Neuron (in vitro differentiated cells): ENCODE data around the gene SRGAP2.
"Not testable (repeated sequence)": the region's sequence is repeated elsewhere in the genome, so short reads cannot be mapped to it uniquely, and the experiment has no call there.

Experiments
- H2AFZ ChIP-seq: one replicate; pipeline ENCODE4 v1.6.1; 2013; ENCODE audit warnings: low read depth, mild to moderate bottlenecking, inconsistent platforms, low read length, moderate library complexity
- H3K27me3 ChIP-seq: one replicate; pipeline ENCODE4 v1.6.1; 2013; ENCODE audit warnings: low read length; ENCODE audit not compliant: insufficient read depth
- H3K36me3 ChIP-seq: one replicate; pipeline ENCODE4 v1.6.1; 2013; ENCODE audit warnings: low read length; ENCODE audit not compliant: insufficient read depth
- H3K4me1 ChIP-seq: one replicate; pipeline ENCODE4 v1.6.1; 2013; ENCODE audit warnings: low read length; ENCODE audit not compliant: insufficient read depth
- H3K4me3 ChIP-seq: 2 replicates; pipeline ENCODE4 v1.5.1; 2013; ENCODE audit warnings: mild to moderate bottlenecking, low read length, moderate library complexity
- H3K9me3 ChIP-seq: one replicate; pipeline ENCODE4 v1.6.1; 2013; ENCODE audit warnings: low read length

Gene SRGAP2

GRCh38 chr1:206220332-206221000 lies 17.1 kb downstream of the SRGAP2 start:
- H2AFZ ChIP-seq, H3K9me3 ChIP-seq, H3K4me3 ChIP-seq, H3K27me3 ChIP-seq, H3K36me3 ChIP-seq, H3K4me1 ChIP-seq: not testable (repeated sequence)

- H2AFZ ChIP-seq, H3K27me3 ChIP-seq, H3K36me3 ChIP-seq, H3K4me3 ChIP-seq, H3K4me1 ChIP-seq, H3K9me3 ChIP-seq: not testable (repeated sequence)
These were observed 18.2 kb downstream of the SRGAP2 start for GRCh38 chr1:206221585-206221984.

- not testable (repeated sequence) for H3K27me3 ChIP-seq, H3K36me3 ChIP-seq, H2AFZ ChIP-seq, H3K4me3 ChIP-seq, H3K9me3 ChIP-seq, H3K4me1 ChIP-seq
These were observed 20.9 kb downstream of the SRGAP2 start for GRCh38 chr1:206224190-206224776.

GRCh38 chr1:206225386-206225785 lies 22.0 kb downstream of the SRGAP2 start:
- not testable (repeated sequence) for H3K4me1 ChIP-seq, H3K9me3 ChIP-seq, H3K27me3 ChIP-seq, H3K4me3 ChIP-seq, H3K36me3 ChIP-seq, H2AFZ ChIP-seq

- H3K36me3 ChIP-seq, H3K9me3 ChIP-seq, H3K4me3 ChIP-seq, H2AFZ ChIP-seq, H3K4me1 ChIP-seq, H3K27me3 ChIP-seq: not testable (repeated sequence)
These were observed 23.5 kb downstream of the SRGAP2 start for GRCh38 chr1:206226886-206227285.

- H3K9me3 ChIP-seq, H3K27me3 ChIP-seq, H3K4me3 ChIP-seq, H3K36me3 ChIP-seq, H3K4me1 ChIP-seq, H2AFZ ChIP-seq: not testable (repeated sequence)
These were observed 25.9 kb downstream of the SRGAP2 start for GRCh38 chr1:206229286-206229685.

- not testable (repeated sequence) for H3K36me3 ChIP-seq, H3K4me1 ChIP-seq, H3K9me3 ChIP-seq, H3K4me3 ChIP-seq, H2AFZ ChIP-seq, H3K27me3 ChIP-seq
These were observed 28.6 kb downstream of the SRGAP2 start for GRCh38 chr1:206231989-206232388.

GRCh38 chr1:206232970-206233645 lies 29.8 kb downstream of the SRGAP2 start:
- H3K36me3 ChIP-seq, H3K9me3 ChIP-seq, H3K4me1 ChIP-seq, H2AFZ ChIP-seq, H3K27me3 ChIP-seq, H3K4me3 ChIP-seq: not testable (repeated sequence)

- not testable (repeated sequence) for H3K4me3 ChIP-seq, H3K9me3 ChIP-seq, H3K4me1 ChIP-seq, H3K36me3 ChIP-seq, H3K27me3 ChIP-seq, H2AFZ ChIP-seq
These were observed 31.0 kb downstream of the SRGAP2 start for GRCh38 chr1:206234189-206234916.

GRCh38 chr1:206235190-206235589 lies 31.8 kb downstream of the SRGAP2 start:
- H3K36me3 ChIP-seq, H3K9me3 ChIP-seq, H3K4me1 ChIP-seq, H3K4me3 ChIP-seq, H2AFZ ChIP-seq, H3K27me3 ChIP-seq: not testable (repeated sequence)

- H3K27me3 ChIP-seq, H3K36me3 ChIP-seq, H3K4me3 ChIP-seq, H3K4me1 ChIP-seq, H2AFZ ChIP-seq, H3K9me3 ChIP-seq: not testable (repeated sequence)
These were observed 36.9 kb downstream of the SRGAP2 start for GRCh38 chr1:206240288-206240687.

- H3K27me3 ChIP-seq, H3K9me3 ChIP-seq, H2AFZ ChIP-seq, H3K4me3 ChIP-seq, H3K36me3 ChIP-seq, H3K4me1 ChIP-seq: not testable (repeated sequence)
These were observed 40.0 kb downstream of the SRGAP2 start for GRCh38 chr1:206243335-206243734.

GRCh38 chr1:206245479-206245878 lies 42.1 kb downstream of the SRGAP2 start:
- not testable (repeated sequence) for H3K4me1 ChIP-seq, H3K36me3 ChIP-seq, H2AFZ ChIP-seq, H3K9me3 ChIP-seq, H3K4me3 ChIP-seq, H3K27me3 ChIP-seq
